HG03457 (cell line): ENCODE data around the gene ZCCHC14.
"Not testable (repeated sequence)": the region's sequence is repeated elsewhere in the genome, so short reads cannot be mapped to it uniquely, and the experiment has no call there.

Experiments
- ATAC-seq: cut with Tn5 transposase; IDR thresholded peaks from one replicate; pipeline ENCODE4 v1.9.1; 2021; ENCODE audit warnings: moderate number of reproducible peaks; ENCODE audit not compliant: unreplicated experiment

ZCCHC14 gene

DNA sequence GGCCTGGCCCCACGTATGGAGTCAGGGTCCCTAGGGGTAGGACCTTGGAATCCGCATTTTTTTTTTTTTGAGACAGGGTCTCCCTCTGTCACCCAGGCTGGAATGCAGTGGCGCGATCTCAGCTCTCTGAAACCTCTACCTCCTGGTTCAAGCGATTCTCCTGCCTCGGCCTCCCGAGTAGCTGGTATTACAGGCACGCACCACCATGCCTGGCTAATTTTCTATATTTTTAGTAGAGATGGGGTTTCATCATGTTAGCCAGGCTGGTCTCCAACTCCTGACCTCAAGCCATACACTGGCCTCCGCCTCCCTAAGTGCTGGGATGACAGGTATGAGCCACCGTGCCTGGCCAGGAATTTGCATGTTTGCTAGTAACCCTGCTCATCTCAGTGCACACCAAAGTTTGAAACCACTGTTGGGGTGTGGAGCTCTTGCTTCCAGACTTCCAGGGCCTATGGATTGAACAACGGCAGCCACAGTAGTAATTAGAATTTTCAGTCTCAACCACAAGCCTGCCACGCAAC lies 5.0 kb upstream of the ZCCHC14 start:
- not testable (repeated sequence) for ATAC-seq

DNA sequence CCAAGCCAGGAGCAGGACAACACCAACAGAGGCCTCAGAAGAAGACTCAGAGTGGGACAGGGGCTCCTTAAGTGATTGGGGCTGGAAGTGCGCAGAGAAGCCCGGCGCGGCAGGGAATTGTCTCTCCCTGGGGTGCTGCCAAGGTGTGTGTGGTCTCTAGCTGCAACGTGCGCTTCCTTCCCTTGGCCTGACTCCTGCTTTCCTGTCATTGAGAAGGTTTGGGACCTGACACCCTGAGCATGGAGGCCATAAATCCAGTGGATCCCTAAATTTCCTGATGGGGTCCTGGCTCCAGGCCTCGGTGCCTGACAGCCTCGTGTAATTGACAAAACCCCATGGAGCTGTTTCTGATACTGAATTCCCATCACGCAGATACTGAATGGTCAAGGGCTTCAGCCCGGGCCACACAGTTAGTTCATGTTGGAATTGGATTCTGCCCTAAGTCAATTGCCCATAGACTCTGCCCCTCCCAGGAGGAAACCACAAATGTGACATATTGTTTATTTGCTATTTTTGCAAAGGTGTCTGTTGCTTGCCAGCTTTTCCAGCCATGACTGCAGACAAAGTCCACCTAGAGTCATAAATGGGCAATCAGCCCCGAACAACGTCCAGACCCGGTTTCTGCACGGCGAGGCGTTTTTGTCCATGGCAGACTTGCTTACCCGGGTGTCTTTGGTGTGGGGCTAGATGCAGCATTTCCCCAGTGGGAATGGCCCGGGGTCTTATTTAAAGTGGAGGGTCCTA lies 4.4 kb upstream of the ZCCHC14 start:
- ATAC-seq, result not testable (repeated sequence)

DNA sequence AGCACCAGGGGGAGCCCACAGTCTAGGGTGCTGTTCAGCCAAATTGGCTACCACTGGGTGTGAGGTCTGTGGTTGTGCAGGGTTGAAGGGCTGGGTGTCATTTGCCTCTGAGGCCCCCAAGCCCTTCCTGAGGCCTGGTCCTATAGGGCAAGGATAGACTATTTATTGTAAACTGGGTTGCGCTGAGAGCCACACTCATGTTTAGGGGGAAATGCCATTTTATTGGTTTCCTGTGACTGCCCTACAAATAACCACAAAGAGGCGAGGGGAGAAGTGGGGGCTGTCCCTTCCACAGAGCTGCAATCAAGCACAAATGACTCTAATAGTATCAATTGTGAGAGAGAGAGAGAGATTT lies 3.6 kb upstream of the ZCCHC14 start:
- no peak for ATAC-seq

DNA sequence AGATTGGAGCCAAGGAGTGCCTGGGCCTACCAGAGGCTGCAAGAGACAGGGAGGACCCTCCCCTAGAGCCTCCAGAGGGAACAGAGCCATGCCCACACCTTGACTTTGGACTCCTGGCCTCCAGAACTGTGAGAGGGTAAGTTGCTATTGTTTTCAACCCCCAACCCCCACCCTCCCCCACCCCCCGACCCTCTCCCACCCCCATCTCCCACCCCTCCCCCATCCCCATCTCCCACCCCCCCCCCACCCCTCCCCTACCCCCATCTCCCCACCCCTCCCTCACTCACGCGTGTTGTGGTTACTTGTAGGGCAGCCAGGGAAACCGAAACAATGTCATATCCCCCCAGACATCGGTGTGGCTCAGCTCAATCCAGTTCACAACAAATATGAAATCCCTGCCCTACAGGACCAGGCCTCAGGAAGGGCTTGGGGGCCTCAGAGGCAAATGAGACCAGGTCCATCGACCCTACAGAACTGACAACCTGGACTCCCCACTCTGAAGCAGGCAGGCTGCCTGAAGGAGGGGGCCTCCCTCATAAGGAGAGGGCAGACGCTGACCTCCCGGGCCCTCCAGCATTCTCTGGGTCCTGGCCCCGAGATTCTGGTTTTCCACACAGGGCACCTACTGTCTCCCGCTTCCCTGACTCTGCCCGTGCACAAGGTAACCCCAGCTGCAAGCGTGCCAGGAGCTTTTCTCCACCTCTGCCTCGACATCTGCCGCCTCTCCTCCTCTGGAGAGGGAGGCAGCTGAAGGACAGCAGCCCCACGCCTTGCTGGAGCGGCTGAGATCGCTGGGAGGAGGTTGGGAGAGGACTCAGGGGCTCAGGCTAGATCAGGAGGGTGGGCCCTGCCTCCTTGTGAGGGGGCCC lies 3.0 kb upstream of the ZCCHC14 start:
- ATAC-seq, result no peak

DNA sequence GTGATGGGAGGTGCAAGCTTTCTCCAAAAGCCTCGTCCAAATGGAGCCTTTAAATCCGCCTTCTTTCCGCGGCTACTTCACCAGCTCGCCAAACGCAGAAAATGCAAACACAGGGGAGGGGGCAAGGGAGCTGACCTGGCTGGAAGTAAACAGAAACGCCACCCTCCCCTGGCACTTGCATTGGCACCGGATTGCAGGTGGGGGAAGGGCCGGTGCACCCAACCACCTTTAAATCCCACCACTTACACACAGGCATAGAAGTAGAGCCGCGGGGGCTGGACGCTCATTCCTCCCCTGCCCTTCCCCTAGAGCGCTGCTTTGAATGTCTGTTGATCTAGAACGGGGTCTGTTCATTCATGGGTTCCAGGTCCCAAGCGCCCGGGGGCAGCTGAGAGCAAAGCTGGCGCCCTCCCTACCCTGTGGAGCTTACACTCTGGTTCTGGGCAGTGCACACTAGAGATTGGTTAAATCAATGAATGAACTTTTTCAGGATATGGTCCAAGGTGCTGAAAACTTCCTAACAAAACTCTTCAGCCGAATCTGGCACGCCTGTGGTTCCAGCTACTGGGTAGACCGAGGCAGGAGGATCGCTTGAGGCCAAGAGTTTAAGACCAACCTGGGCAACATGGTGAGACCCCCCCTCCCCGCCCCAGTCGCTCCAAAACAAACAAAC lies 920 bp upstream of the ZCCHC14 start:
- no peak for ATAC-seq

DNA sequence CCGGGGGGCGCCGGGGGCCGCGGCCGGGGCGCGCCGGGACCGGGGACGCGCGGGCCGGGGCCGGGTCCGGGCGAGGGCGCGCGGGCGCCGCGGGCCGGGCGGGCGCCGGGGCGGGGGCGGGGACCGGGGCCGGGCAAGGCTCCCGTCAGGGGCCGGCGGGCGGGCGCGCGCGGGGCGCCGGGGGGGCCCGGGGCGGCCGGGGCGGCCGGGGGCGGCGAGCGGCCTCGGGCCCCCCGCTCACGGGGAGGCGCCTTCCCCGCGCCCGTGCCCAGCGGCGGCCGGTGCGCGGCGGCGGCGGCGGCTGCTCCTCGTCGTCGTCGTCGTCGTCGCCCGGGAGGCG lies 563 bp downstream of the ZCCHC14 start:
- no peak for ATAC-seq

DNA sequence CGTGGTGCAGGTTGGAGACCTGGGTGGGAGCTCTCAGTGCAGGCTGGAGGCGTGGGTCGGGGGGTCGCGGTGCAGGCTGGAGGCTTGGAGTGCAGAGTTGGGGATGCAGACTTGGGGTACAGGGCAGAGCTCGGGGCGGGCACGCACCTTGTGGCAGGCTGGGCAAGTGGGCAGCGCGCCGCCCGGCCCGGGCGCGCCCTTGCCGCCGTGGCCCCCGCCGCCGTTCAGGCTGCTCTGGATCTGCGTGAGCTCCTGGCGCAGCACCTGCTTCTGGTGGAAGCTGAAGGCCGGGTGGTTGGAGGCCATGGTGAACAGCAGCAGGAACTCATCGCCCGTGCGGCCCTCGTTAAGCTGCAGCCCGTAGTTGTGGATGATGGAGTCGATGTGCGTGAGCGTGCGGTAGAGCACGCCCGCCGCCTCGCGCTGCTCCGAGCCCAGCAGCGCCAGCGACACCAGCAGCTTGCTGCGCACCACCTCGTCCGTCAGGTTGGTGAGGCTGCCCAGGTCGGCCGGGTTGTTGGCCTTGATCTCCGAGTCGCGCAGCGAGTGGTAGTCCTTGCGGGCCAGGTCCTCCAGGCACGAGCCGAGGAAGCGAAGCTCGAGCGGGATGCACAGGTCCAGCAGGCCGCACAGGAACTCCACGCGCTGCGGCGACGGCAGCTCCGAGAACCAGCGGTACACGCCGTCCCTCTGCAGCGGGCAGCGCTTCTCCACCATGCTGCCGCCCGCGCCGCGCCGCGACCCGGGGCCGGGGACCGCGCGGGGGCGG lies 1.1 kb downstream of the ZCCHC14 start:
- ATAC-seq, result no peak

DNA sequence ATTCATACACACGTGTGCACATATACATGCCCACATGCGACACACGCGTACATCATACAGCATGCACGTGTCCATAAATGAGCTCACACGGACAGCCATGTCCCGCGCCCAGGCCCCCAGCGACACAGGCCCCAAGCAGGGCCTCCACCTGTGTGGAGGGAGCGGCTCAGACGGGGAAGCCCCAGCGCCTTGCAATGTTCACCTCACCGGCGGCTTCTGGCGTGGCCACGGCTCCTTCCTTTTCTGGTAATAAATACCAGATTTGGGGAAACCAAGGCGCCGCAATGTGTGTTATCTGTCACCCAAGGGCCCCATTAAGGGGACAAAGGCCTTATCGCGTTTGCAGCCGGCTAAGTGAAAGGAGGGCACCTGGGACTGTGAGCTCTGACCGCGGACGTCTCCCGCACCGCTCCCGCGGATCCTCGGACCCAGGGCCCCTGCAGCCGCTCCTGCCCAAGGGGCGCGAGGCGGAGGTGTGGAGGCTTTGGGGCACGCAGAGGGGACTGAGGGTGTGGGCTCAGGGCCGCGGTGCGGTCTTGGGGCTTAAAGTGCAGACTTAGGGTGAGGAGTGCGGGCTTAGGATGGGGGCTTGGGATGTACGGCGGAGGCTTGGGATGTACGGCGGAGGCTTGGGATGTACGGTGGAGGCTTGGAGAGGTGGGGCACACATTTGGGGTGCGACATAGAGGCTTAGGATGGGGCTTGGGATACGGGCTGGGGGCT lies 1.9 kb downstream of the ZCCHC14 start:
- not testable (repeated sequence) for ATAC-seq

DNA sequence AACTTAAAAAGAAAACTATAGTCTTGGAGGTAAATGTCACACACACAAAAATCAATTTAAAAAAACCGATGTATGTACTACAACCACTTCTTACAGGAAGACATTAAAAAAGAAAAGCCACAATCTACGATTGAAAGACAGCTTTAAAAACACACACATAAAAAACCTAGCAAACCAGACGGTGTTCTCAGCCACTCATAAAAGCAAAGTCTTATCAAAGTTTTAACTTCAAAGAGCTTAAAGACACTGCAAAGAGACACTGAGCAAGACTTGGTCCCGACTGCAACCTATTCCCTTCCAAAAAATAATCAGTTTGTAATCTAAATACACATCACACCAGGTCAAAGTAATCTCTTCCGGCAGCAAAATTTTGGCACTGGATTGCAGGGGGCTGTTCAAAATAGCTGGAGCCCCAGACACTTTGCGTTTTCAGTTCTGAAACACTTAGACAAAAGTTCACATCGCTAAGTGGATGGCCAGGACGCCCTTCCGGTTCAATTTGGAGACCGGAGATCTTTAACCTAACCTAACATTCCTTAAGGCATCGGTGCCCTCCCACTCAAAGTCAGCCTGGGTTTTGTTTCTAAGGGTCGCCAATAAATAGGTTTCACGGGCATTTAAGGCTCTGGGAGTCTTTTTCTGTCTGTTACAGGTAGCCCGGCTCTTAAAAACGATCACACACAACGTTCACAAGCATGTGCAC lies 2.6 kb downstream of the ZCCHC14 start:
- ATAC-seq, result no peak

DNA sequence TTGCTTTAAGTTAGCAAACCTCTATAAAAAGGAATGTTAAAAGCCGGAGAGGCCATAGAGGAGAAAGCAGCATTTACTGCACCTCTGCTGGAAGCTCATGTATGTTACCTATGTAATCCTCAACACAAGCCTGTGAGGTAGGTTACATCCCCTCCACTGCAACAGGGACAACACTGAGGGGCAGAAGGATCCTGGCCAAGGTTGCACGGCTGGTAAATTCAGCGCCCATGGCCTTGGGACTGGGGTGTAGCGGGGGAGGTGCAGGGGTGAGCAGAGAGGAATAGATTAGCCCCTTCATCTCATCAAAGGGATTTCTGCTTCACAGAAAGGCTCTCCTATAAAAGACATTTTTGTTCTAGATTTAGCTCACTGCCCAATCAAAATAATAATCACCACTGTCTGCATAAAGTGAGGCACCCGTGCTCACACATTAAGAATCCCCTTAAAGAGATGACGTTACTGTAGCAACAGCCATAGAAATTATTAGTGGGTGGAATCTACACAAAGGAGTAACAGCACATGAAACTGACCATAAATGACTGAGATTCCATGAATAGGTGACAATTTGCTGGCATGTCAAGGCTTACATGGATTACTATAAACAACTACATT lies 3.3 kb downstream of the ZCCHC14 start:
- no peak for ATAC-seq

DNA sequence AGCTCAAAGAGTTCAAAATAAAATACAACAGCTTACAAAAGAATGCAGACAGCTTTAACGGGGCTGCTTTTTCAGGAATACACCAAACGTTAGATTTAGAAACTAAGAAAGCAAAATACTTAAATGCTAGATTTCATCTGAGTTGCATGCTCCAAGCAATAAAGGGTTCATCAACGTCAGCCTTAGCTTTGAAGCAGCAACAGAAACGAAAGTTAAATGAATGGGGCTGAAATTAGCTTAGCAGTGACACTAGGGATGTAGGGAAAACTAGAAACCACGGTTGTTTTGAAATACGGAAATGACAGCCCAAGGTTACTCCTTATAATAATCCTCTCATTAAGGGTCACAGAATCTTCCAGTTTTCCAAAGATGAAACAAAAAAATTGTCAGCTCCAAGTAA lies 3.9 kb downstream of the ZCCHC14 start:
- not testable (repeated sequence) for ATAC-seq

DNA sequence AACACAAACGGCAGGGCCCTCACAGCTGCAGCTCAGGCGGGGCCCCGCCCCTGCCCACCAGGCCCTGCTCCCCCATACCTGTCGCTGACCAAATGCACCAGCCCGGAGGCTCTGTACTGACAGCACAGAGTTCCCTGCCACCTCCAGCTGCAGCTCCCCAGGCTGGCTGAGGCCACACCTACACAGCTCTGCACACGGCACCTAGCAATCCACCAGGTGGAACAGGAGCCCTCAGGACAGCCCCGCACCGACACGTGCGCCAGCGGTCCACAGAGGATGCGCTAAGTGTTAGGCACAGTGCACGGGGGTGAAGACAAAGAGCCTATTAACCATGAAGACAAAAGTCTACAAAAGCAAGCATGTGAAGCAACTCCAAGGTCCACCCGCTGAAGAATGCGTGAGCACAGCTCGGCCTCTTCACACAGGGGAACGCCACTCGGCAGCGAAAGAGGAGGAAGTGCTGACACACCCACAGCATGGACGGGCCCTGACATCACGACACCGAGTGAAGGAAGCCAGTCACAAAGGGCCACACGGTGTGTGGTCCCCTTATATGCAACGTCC lies 5.4 kb downstream of the ZCCHC14 start:
- no peak for ATAC-seq

DNA sequence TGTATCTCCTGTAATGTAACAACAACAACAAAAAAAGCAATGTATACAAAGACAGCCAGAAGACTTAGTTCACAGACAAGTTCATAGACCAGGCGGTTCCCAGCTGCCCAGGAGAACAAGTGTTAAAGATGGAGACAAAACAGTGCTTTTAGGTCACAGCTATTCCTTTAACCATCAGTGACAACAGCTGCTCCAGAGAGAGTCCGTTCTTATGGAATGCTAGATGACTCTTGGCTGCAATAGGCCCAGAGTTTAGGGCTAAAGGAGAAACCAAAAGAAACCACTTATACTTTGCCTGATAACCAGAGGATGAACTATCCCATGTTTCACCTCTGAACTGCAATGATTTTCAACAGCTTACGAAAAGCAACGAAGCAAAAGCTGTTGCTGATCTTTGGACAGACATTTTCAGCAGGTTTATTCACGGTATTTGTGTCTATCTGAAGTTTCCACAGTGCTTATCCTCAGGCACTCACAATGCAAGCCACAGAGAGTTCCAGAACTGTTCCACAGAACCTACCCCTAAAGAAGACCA lies 6.0 kb downstream of the ZCCHC14 start:
- ATAC-seq, result no peak

DNA sequence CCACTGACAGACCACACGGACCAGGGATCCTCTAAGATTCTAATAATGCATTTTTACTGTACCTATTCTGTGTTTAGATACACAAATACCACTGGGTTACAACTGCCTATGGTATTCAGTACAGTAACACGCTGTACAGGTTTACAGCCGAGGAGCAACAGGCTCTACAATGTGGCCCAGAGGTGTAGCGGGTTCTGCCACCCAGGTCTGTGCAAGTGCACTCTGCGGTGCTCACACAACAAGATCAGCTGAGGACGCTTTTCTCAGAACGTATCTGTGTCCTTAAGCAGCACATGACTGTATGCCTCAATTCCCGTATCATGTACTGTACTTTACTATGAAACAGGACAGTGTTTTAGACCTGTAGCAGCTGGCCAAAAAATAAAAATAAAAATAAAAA lies 6.5 kb downstream of the ZCCHC14 start:
- no peak for ATAC-seq

DNA sequence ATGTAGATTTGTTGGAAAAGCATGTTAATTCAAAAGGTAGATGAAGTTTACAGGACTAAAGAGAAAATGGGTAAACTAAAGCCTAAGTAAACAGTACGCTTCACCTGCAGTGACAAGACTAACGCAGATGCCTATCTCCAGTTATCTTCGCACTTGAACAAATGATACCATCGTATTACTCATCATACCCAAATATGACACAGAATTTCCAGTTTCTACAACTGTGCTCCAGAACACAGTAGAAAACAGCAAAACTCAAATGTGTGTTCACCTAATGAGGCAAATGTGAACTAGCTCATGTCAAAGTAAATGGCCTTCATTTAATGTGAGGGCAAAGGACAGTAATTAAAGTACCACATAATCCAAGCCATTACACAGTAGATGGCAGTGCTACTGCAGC lies 7.0 kb downstream of the ZCCHC14 start:
- ATAC-seq, result not testable (repeated sequence)

DNA sequence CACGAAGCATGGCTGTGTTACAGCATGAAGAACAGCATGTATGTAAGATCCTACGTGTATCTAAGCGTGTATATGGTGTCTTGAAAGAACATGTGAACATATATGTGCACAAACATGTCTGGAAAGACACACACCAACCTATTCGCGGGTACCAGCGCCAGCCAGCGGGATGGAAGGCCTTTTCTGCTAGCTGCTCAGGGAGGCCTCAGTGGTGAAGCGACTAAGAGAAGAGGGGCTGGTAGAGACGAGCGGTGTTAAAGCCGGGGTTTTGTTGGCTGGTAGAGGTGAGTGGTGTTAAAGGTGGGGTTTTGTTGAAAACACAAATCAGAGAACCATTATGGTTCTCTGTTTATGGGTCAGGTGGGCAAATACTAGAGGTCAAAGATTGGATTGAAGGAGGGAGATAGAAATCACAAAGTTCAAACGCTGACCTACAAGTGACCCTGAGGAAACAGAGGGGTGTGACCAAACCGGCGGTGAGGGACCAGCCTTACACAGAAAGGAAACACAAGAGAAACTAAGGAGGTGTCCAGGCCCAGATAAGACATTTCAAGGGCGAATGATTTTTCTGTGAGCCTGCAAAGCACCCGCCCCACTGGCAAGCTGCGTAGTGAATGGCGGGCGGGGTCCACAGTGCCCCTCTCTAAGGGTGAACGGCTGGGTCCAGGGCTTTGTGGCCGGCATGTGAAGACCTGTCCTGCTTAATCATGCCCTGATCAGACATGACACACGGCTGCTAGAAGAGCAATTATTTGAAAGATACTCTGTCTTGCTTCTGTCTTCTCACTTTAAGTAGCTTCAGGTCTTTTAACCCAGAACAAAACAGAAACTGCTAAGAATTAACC lies 8.1 kb downstream of the ZCCHC14 start:
- no peak for ATAC-seq

DNA sequence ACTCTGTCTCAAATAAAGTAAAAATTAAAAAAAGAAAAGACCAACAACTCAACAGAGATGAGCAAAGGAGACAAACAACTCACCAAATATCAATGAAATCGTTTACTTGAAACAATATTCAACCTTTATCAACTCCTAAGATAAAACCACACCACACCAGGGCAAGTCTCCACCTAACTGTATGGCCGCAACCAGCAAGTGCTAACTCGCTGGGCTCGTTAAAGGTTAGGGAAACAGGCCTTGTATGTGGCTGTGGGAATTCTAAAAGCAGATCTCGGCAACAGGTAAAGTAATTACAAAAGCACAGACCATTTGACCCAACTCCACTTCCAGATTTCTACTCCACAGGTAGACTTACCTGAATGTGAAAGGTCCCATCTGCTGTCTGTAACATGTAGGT lies 9.3 kb downstream of the ZCCHC14 start:
- ATAC-seq, result no peak

DNA sequence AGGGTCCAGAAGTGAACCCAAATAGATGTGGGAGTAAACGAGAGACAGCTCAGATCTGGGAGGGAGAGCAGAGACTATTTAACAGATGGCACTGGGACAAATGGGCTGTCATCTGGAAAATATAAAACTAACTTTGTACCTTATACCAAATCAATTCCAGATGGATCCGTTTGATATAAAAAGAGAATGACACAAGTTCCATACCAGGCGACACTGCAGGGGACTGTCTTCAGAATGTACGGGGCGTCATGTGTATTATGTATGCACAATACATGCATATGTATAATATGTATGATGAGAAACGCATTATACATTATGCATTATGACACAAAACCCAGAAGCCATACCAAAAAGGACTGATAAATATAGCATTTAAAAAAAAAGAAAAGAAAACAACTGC lies 10.2 kb downstream of the ZCCHC14 start:
- not testable (repeated sequence) for ATAC-seq
